Panc1 (cell line): ENCODE results near the gene UGT1A5. TPM values are rescaled to one million over a fixed set of nuclear protein-coding genes. Genes with fewer than 3 reads are reported as not detected.

Experiments
- ATAC-seq: fragments of 200-7000 bp; cut with Tn5 transposase; 2 replicates; pipeline ENCODE4 v1.9.1; 2020; ENCODE audit warnings: mild to moderate bottlenecking, moderate library complexity
- BruUV-seq: library from RNA; stranded (reverse); fragments of 400-500 nt; replicated peaks from 2 replicates; lab custom pipeline; 2021; lab: Mats Ljungman, UMichigan
- CTCF ChIA-PET: fragments of 300-600 bp; sonication (Branson Sonifier 250); formaldehyde crosslinking; loops from one replicate; lab custom pipeline; 2022; ENCODE audit warnings: antibody characterized with exemption; lab: Charles Lee
- POLR2A ChIA-PET: fragments of 300-600 bp; sonication (Branson Sonifier 250); formaldehyde crosslinking; loops from one replicate; lab custom pipeline; 2022; ENCODE audit warnings: antibody characterized with exemption; lab: Charles Lee
- DNase-seq: peaks from one replicate; pipeline ENCODE4 v3.0.0-alpha.2; 2010; ENCODE audit warnings: low read depth, low spot score
- H3K27ac ChIP-seq: 2 replicates; pipeline ENCODE4 v1.5.1; 2011; ENCODE audit warnings: mild to moderate bottlenecking, low read length, inconsistent platforms
- H3K27me3 ChIP-seq: fragments of 200-500 bp; sonication (Bioruptor generic); 2 replicates; pipeline ENCODE4 v1.6.0; 2014; ENCODE audit warnings: low read length, inconsistent platforms; ENCODE audit not compliant: control insufficient read depth, insufficient read depth
- H3K36me3 ChIP-seq: fragments of 200-500 bp; sonication (Bioruptor generic); 2 replicates; pipeline ENCODE4 v1.5.1; 2014; ENCODE audit warnings: inconsistent platforms, mild to moderate bottlenecking, low read length, moderate library complexity; ENCODE audit not compliant: control insufficient read depth, insufficient read depth
- H3K4me1 ChIP-seq: 2 replicates; pipeline ENCODE4 v1.5.1; 2011; ENCODE audit warnings: inconsistent platforms, mild to moderate bottlenecking, low read length, moderate library complexity; ENCODE audit not compliant: control insufficient read depth, insufficient read depth
- H3K4me3 ChIP-seq, 2 experiments: 2 replicates each; pipeline ENCODE4 v1.5.1; 2011 to 2012; ENCODE audit warnings: low read depth in 2 of 2, low read length in 2 of 2, mild to moderate bottlenecking in 2 of 2, inconsistent platforms in 1 of 2, moderate library complexity in 1 of 2
- H3K9me3 ChIP-seq: fragments of 200-500 bp; sonication (Bioruptor generic); 2 replicates; pipeline ENCODE4 v1.5.1; 2014; ENCODE audit warnings: low read depth, mild to moderate bottlenecking, inconsistent platforms, low read length, moderate library complexity; ENCODE audit not compliant: control insufficient read depth, insufficient read depth
- POLR2AphosphoS5 ChIP-seq: IDR thresholded peaks from 2 replicates; pipeline ENCODE4 v1.6.1; 2012; ENCODE audit warnings: mild to moderate bottlenecking, low read depth, low read length, moderate library complexity
- SIN3A ChIP-seq: IDR thresholded peaks from 2 replicates; pipeline ENCODE4 v1.6.1; 2012; ENCODE audit warnings: low read depth, mild to moderate bottlenecking, low read length, moderate library complexity, borderline replicate concordance; ENCODE audit not compliant: insufficient read depth
- TCF7L2 ChIP-seq: IDR thresholded peaks from 2 replicates; pipeline ENCODE4 v1.6.1; 2011; ENCODE audit warnings: mild to moderate bottlenecking, low read depth, low read length, inconsistent platforms
- in situ Hi-C: cut with HindIII; loops from 2 replicates; pipeline ENCODE4 v1.10.0; 2016; ENCODE audit warnings: low sequenced_read_pairs, low pct_unique_long_range_greater_than_20kb
- intact Hi-C: fragments of 100-400 bp; cut with micrococcal nuclease; formaldehyde crosslinking; loops from one replicate; pipeline ENCODE4 v1.10.0; 2022; ENCODE audit not compliant: unreplicated experiment
- total RNA-seq: library from RNA; stranded (reverse); gene quantifications from one replicate; pipeline ENCODE4 v1.2.1, GENCODE V29; 2021; ENCODE audit not compliant: unreplicated experiment
- TF ChIP-seq, protein P1 (sequence below), 2 experiments: IDR thresholded peaks; 2 replicates each; pipeline ENCODE4 v1.6.1; 2011 to 2012; ENCODE audit warnings: low read depth in 2 of 2, control low read depth in 1 of 2, low read length in 1 of 2, mild to moderate bottlenecking in 1 of 2, moderate library complexity in 1 of 2; ENCODE audit not compliant: insufficient read depth in 1 of 2
- TF ChIP-seq, protein P2 (sequence below): fragments of 450-650 bp; IDR thresholded peaks from 2 replicates; pipeline ENCODE4 v1.5.1; 2017; ENCODE audit warnings: mild to moderate bottlenecking

The UGT1A5 gene
- total RNA-seq, 1 experiment from 2014 or later: not detected

DNA sequence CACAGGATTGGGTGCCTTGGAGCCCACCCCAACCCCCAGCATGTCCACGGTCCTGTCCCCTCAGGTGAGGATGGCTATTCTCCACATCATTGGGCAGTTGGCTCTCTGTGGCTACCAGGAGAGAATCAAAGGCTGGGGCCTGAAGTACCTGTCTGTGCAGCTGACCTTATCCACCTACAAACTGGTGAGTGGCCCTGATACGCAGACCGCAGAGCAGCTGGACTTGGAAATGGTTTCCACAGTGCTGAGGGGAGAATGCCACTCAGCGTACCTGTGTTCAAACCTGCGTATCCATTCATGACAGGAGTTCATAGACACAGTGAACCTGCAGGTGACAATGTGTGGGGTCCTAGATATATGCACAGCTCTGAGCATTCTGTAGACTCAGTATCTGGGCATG is 87.0 kb downstream of the UGT1A5 start:
- ChIA-PET POLR2A (no interaction called here), CTCF (no interaction called here)
- Histone ChIP-seq H3K27me3 (no peaks in the 10 kb centered on the region), H3K9me3 (no peaks in the 10 kb centered on the region), H3K4me1 (no peaks in the 10 kb centered on the region), H3K4me3 (no peak overlapping the region), H3K36me3 (no peaks in the 10 kb centered on the region), H3K27ac (no peak overlapping the region)
- intact Hi-C loops (no loop called here), in situ Hi-C loops (no loop called here)
- BruUV-seq: no TSS peak
- no peak for TF ChIP-seq SIN3A
- TF ChIP-seq, protein P1, sequence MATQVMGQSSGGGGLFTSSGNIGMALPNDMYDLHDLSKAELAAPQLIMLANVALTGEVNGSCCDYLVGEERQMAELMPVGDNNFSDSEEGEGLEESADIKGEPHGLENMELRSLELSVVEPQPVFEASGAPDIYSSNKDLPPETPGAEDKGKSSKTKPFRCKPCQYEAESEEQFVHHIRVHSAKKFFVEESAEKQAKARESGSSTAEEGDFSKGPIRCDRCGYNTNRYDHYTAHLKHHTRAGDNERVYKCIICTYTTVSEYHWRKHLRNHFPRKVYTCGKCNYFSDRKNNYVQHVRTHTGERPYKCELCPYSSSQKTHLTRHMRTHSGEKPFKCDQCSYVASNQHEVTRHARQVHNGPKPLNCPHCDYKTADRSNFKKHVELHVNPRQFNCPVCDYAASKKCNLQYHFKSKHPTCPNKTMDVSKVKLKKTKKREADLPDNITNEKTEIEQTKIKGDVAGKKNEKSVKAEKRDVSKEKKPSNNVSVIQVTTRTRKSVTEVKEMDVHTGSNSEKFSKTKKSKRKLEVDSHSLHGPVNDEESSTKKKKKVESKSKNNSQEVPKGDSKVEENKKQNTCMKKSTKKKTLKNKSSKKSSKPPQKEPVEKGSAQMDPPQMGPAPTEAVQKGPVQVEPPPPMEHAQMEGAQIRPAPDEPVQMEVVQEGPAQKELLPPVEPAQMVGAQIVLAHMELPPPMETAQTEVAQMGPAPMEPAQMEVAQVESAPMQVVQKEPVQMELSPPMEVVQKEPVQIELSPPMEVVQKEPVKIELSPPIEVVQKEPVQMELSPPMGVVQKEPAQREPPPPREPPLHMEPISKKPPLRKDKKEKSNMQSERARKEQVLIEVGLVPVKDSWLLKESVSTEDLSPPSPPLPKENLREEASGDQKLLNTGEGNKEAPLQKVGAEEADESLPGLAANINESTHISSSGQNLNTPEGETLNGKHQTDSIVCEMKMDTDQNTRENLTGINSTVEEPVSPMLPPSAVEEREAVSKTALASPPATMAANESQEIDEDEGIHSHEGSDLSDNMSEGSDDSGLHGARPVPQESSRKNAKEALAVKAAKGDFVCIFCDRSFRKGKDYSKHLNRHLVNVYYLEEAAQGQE (IDR thresholded peaks at IDR 0.05; ENCODE audit: insufficient read depth in 1 of 2, low read depth in 2 of 2, low read length in 1 of 2): no peak
- TF ChIP-seq POLR2AphosphoS5: no peak
- TF ChIP-seq, protein P2, sequence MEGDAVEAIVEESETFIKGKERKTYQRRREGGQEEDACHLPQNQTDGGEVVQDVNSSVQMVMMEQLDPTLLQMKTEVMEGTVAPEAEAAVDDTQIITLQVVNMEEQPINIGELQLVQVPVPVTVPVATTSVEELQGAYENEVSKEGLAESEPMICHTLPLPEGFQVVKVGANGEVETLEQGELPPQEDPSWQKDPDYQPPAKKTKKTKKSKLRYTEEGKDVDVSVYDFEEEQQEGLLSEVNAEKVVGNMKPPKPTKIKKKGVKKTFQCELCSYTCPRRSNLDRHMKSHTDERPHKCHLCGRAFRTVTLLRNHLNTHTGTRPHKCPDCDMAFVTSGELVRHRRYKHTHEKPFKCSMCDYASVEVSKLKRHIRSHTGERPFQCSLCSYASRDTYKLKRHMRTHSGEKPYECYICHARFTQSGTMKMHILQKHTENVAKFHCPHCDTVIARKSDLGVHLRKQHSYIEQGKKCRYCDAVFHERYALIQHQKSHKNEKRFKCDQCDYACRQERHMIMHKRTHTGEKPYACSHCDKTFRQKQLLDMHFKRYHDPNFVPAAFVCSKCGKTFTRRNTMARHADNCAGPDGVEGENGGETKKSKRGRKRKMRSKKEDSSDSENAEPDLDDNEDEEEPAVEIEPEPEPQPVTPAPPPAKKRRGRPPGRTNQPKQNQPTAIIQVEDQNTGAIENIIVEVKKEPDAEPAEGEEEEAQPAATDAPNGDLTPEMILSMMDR: no peak
- no peak for TF ChIP-seq TCF7L2
- DNase-seq: no peak
- no peak for ATAC-seq

DNA sequence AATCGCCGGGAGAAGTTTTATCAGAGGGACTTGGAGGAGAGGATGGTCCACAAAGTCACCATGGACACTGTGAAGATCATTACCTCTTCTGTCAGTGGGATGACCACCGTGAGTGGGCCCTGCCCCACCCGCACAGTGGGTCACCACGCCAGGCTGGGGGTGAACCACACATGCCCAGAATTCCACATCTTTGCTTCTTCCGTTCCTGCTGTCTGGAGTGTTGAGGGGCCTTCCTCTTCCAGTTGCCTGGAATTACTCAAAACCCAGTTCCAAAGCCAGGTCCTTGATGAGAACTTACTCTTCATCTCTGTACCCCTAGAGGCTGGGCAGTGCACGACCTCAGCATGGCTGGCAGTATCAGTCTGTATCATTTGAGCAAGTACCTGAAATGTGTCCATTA is 87.5 kb downstream of the UGT1A5 start:
- Histone ChIP-seq H3K4me3 (no peak overlapping the region), H3K9me3 (no peaks in the 10 kb centered on the region), H3K4me1 (no peaks in the 10 kb centered on the region), H3K27ac (no peak overlapping the region), H3K27me3 (no peaks in the 10 kb centered on the region), H3K36me3 (no peaks in the 10 kb centered on the region)
- ATAC-seq (no peak), DNase-seq (no peak)
- POLR2A ChIA-PET: no interaction called here
- intact Hi-C loops (no loop called here), in situ Hi-C loops (no loop called here)
- TF ChIP-seq, protein P1 (IDR thresholded peaks at IDR 0.05; ENCODE audit: insufficient read depth in 1 of 2, low read depth in 2 of 2, low read length in 1 of 2): no peak
- TF ChIP-seq TCF7L2: no peak
- TF ChIP-seq POLR2AphosphoS5: no peak
- TF ChIP-seq, protein P2: no peak
- TF ChIP-seq SIN3A: no peak
- CTCF ChIA-PET: no interaction called here
- BruUV-seq: no TSS peak
